Gastroesophageal sphincter (tissue), 3 donors: ENCODE results near the gene TOP2B.

Experiments
- POLR2A ChIP-seq, 2 donors: fragments of 450-650 bp; IDR thresholded peaks; one replicate each; pipeline ENCODE4 v1.6.1; 2017; ENCODE audit warnings: antibody characterized with exemption in 2 of 2, mild to moderate bottlenecking in 2 of 2, moderate library complexity in 1 of 2
- TF ChIP-seq, protein P1 (sequence below), 4 experiments: fragments of 200-600 bp in 2 of 4; fragments of 450-650 bp in 2 of 4; sonication (generic) in 1 of 4; IDR thresholded peaks; one replicate each; pipeline ENCODE4 v1.5.1; 2017 to 2019; ENCODE audit warnings: antibody characterized with exemption in 4 of 4, mild to moderate bottlenecking in 2 of 4, moderate library complexity in 2 of 4

DNA sequence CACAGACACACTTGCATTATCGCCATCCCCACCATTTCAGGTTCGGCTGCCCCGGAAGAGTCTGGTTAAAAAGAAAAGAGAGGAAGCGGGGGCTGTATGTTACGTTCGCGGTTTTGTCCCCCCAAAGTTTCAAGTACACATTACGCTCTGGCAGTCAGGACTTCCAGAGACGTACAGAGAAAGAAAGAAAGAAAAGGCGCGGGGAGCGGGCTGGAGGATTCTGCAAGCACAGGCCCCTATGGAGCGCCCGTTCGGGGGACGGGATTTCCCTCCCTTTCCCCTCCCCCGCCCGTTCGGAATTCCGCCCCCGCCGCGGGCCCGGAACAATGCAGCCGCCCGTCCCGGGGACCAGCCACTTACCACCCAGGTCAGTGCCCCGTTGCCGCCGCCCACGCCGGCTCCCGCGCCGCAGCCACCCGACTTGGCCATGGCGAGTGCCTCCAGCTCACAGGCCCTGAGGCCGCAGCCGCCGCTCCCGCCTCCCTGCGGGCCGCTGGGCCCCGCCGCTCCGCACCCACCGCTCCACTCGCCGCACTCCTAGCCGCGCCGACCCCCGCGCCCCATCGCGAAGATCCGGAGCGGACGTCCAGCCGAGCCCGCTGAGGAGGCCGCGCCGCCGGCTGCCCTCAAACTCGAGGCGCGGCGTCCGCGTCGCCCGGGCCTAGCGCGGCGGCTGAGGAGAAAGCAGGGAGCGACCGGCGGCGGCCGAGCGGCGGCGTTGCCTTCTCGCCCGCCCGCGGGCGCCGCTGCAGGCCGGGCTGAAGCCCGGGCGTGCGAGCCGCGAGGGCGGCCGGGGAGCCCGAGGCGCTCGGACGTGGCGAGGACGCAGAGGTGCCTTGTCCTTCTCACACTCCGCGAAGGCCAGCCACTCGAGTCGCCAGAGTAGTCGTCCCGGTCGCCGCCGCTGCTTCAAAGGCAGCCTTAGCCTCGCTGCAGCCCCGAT is 567 bp downstream of the TOP2B start:
- TF ChIP-seq, protein P1, sequence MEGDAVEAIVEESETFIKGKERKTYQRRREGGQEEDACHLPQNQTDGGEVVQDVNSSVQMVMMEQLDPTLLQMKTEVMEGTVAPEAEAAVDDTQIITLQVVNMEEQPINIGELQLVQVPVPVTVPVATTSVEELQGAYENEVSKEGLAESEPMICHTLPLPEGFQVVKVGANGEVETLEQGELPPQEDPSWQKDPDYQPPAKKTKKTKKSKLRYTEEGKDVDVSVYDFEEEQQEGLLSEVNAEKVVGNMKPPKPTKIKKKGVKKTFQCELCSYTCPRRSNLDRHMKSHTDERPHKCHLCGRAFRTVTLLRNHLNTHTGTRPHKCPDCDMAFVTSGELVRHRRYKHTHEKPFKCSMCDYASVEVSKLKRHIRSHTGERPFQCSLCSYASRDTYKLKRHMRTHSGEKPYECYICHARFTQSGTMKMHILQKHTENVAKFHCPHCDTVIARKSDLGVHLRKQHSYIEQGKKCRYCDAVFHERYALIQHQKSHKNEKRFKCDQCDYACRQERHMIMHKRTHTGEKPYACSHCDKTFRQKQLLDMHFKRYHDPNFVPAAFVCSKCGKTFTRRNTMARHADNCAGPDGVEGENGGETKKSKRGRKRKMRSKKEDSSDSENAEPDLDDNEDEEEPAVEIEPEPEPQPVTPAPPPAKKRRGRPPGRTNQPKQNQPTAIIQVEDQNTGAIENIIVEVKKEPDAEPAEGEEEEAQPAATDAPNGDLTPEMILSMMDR (IDR thresholded peaks at IDR 0.05), result no peak
- peak; percentile 23 to 42 for TF ChIP-seq POLR2A (IDR thresholded peaks at IDR 0.05)
